SK-N-MC (cell line): ENCODE measurements around the gene ITPKA.

Experiments used
- EZH2 ChIP-seq: fragments of 200-600 bp; sonication (generic); IDR thresholded peaks from one replicate; pipeline ENCODE4 v1.6.1; 2017; ENCODE audit warnings: antibody characterized with exemption
- FOXP2 ChIP-seq: optimal IDR thresholded peaks from 2 replicates; pipeline ENCODE3; 2011; ENCODE audit warnings: mild to moderate bottlenecking, moderate library complexity; ENCODE audit not compliant: insufficient read depth; ENCODE audit errors: extremely low read length, control extremely low read depth
- POLR2AphosphoS5 ChIP-seq: IDR thresholded peaks from 2 replicates; pipeline ENCODE4 v1.6.1; 2012; ENCODE audit warnings: mild to moderate bottlenecking, low read depth, low read length, borderline replicate concordance

GRCh38 chr15:41465822-41466421 is 27.8 kb upstream of the ITPKA start:
- TF ChIP-seq POLR2AphosphoS5 (no peak), EZH2 (no peak), FOXP2 (no peak)
